NCI-H2227 treated with DMSO at 0.1 percent for 48 hours (cell line): Measurements from ENCODE around the gene MAPK13.
A peak's percentile ranks its signal among the peaks of the same experiment; 100 is the strongest.
"Not testable (repeated sequence)": the region's sequence is repeated elsewhere in the genome, so short reads cannot be mapped to it uniquely, and the experiment has no call there.

Experiments
- DNase-seq: peaks from one replicate; lab custom pipeline; 2025; lab: John Stamatoyannopoulos, UW

MAPK13 gene

GRCh38 chr6:36129941-36130666, at the start of gene MAPK13:
TSS of gene MAPK13 (plus strand) at chr6:36130513. CDS start at chr6:36130583, 70 bp downstream.
- no peak for DNase-seq

- no peak for DNase-seq
Observed at GRCh38 chr6:36082318-36082717, 48.0 kb upstream of the MAPK13 start.

DNA sequence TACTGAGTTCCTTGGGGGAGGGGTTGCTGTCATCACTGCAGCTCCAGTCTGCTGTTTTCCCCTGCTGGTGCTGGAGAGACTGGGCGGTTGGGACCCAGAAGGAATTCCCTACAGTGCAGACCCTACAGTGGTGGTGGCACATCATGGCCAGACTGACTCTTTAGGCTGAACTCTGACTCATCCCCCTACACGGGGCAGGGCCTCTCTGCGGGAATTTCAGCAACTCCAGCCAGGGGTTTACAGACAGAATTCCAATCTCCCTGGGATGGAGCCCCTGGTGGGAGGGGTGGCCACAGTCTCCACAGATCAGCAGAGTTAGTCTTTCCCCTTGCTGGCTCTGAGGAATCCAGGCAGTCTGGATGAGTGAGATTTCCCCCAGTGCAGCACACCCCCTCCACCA, 46.9 kb upstream of the MAPK13 start:
- no peak for DNase-seq

DNA sequence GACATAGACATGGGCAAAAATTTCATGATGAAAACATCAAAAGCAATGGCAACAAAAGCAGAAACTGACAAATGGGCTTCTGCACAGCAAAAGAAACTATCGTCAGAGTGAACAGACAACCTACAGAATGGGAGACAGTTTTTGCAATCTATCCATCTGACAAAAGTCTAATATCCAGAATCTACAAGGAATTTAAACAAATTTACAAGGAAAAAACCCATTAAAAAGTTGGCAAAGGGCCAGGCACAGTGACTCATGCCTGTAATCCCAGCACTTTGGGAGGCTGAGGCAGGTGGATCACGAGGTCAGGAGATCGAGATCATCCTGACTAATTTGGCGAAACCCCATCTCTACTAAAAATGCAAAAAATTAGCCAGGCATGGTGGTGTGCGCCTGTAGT, 42.1 kb upstream of the MAPK13 start:
- not testable (repeated sequence) for DNase-seq

DNA sequence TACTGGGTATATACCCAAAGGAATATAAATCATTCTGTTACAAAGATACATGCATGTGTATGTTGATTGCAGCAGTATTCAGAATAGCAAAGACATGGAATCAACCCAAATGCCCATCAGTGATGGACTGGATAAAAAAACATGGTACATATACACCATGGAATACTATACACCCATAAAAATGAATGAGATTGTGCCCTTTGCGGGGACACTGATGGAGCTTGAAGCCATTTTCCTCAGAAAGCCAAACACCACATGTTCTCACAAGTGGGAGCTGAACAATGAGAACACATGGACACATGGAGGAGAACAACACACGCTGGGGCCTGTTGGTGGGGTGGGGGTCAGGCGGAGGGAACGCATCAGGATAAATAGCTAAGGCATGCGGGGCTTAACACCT, 41.3 kb upstream of the MAPK13 start:
- DNase-seq, result no peak

GRCh38 chr6:36094238-36094637, 36.1 kb upstream of the MAPK13 start:
- DNase-seq, result no peak

DNA sequence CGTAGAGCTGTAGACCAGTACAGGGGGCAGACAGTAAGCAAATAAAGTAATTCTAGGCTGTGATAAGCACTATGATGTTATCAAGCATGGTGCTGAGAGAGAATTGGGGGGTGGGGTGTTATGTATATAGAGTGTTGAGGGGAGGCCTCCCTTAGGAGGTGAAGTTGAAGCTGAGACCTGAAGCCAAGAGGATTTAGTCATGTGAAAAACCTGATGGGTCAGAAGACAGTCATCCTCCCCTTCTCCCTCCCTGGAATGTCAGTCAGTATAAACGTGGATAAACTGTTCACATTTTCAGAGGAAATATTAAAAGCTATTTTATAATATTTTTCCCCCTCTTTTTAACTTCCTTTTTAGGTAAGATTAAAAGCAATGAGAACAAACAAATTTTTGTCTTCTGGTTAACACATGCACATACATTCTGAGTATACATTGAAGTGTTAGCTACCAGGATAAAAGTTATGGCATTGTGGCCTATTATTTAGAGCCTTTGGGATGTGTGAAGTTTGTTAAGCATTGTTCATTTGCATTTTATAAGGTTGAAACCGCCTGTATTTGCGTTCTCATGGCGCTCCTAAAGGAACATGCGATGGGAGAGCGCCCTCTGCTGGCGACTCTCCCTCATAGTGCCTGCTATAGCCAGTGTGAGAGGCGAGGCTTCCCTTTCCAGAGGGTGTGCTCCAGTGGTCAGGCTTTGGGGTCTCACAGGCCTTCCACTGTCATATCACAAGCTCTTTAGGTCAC, 35.4 kb upstream of the MAPK13 start:
- peak; percentile 68 for DNase-seq

DNA sequence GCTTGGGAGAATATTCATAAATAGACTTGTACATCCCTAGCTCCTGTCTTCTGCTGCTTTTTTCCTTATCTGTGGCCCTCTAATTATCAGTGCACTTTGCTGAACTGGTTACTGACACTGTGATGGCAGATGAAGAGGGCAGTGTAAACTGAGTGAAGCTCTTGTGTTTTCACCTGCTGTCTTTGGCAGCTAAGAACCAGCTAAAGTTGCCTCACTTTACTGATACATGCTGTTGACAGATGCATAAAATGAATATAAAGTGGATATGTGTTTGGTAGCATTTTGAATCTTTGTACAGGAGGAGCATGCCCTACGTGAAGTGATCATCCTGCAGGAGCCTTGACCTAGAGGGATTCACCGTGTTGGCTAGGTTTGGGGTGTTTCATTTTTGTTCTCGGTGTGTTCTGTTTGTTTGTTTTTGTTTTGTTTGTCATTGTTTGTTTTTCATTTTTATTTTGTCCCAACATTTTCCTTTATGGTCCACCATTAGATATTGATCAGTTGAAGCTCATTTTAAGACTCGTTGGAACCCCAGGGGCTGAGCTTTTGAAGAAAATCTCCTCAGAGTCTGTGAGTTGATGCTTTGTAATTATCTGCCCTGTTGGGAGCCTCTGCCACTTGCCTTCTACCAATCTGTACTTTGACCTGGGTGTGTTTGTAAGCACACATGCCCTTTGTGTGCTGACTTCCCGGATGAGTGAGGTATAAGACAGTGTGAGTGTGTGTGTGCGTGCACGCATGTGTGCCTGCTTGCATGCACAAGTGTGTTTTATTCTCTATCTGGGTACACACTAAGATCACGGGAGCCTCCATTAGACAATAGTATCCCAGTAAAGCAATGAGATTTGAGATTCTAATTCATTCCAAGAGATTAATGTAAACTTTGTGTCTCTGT, 34.6 kb upstream of the MAPK13 start:
- peak; percentile 80 for DNase-seq

- DNase-seq, result no peak
Observed at GRCh38 chr6:36098253-36098919, 31.9 kb upstream of the MAPK13 start.

DNA sequence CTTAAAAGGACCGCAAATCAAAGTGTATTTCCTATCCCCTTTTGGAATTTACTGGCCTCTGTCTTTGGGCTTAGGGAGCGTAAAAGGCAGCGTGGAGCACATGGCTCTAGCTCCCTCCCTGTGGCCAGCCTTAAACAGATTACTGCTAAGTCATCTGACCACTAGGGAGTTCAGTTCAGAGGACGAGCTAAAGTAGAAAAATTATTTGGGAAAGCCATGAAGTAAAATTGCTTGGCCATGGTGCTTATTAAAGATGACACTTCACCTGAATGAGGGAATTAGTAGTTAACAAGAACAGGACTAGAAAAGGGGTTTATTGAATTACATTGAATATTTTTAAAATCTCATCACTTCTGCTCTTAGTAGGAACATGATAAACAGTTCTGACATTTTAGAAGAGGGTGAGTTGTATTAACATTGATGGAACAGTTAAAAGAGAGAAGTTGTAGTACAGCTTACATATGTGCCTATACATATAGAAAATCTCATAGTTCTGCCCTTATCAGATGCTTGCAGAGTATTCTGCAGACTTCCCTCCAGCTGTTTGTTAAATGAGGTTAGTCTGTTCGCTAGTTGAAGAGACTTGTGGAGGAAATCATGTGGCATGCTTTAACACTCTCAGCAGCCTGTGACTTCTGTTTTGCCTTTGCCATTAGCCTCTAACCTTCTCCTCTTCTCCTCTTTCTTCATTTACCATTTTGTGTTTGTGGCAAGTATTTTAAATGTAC, 31.2 kb upstream of the MAPK13 start:
- no peak for DNase-seq

- no peak for DNase-seq
Observed at GRCh38 chr6:36099869-36100483, 30.3 kb upstream of the MAPK13 start.

DNA sequence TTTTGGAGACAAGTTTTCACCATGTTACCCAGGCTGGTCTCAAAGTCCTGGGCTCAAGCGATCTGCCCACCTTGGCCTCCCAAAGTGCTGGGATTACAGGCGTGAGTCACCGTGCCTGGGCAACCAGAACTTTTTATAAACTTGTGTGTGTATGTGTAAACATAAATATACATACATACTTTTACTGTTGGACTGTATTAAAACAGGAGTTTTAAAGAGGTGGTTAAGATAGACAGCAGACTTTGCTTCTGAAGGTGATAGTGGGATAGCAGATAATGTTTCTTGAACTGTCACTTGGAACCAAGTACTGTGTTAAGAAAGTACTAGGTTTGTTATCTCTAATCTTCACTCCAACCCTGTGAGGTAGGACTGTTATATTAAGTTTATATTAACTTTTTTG, 28.6 kb upstream of the MAPK13 start:
- DNase-seq, result no peak

DNA sequence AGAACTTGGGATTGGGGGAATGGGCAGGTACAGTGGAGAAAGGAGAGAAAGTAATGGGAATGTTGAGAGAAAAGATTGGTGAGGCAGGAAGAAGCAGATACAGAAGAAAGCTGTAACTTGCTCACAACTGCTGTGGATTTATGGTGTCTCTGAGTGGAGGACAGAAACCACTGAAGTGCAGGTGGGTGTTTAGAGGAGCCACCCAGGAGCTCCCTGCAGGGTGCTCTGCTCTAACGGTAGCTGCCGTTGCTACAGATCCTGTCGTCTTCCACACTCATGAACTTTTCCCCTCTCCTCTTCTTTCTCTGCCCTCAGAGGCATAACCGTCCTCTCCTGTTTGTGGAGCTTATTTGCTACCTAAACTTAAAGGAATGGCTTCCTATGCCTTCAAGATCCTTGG, 27.5 kb upstream of the MAPK13 start:
- no peak for DNase-seq

GRCh38 chr6:36104836-36105235, 25.5 kb upstream of the MAPK13 start:
- no peak for DNase-seq

- no peak for DNase-seq
Observed at GRCh38 chr6:36109092-36109491, 21.2 kb upstream of the MAPK13 start.

DNA sequence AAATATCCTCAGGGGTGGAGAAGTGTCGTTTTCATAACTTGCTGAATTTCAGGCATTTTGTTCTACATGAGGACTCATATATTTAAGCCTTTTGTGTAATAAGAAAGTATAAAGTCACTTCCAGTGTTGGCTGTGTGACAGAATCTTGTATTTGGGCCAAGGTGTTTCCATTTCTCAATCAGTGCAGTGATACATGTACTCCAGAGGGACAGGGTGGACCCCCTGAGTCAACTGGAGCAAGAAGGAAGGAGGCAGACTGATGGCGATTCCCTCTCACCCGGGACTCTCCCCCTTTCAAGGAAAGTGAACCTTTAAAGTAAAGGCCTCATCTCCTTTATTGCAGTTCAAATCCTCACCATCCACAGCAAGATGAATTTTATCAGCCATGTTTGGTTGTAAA, 20.3 kb upstream of the MAPK13 start:
- DNase-seq, result no peak

- no peak for DNase-seq
Observed at GRCh38 chr6:36110863-36111262, 19.4 kb upstream of the MAPK13 start.

- DNase-seq, result no peak
Observed at GRCh38 chr6:36111526-36111925, 18.8 kb upstream of the MAPK13 start.

DNA sequence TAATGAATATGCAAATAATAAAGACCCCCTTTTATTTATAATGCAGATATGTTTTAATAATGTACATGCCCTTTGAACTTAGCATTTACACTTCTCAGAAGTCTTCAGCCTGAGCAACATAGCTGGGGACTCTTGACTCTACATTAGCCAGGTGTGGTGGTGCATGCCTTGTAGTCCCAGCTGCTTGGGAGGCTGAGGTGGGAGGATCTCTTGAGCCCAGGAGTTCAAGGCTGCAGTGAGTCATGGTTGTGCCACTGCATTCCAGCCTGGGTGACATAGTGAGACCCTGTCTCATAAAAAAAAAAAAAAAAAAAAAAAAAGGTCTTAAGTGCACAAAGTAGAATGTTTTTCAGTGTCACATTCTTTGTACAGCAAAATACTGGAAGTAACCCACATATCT, 17.3 kb upstream of the MAPK13 start:
- no peak for DNase-seq

DNA sequence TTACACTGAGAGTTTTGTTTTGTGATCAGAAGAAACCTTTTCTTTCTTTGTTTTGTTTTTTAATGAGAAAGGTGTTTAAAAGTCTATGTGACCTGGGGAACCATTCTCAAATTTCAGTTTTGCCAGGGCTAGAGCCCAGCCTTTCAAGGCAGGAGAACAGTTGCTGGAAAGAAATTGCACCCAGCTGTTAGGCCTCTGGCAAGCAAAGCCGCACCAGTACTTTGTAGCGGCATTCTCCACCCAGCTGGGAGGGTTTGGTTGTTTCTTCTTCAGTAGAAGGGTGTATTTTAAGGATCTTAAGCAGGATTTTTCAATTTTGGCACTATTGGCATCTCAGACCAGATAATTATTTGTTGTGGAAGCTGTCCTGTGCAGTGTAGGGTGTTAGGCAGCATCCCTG, 16.6 kb upstream of the MAPK13 start:
- DNase-seq, result no peak
